Panc1 (cell line): Measurements from ENCODE around the gene FAM3C. TPM values are rescaled to one million over a fixed set of nuclear protein-coding genes. Genes with fewer than 3 reads are reported as not detected.

ENCODE experiments used
- ATAC-seq: fragments of 200-7000 bp; cut with Tn5 transposase; 2 replicates; pipeline ENCODE4 v1.9.1; 2020; ENCODE audit warnings: mild to moderate bottlenecking, moderate library complexity
- BruUV-seq: library from RNA; stranded (reverse); fragments of 400-500 nt; replicated peaks from 2 replicates; lab custom pipeline; 2021; lab: Mats Ljungman, UMichigan
- CTCF ChIA-PET: fragments of 300-600 bp; sonication (Branson Sonifier 250); formaldehyde crosslinking; loops from one replicate; lab custom pipeline; 2022; ENCODE audit warnings: antibody characterized with exemption; lab: Charles Lee
- POLR2A ChIA-PET: fragments of 300-600 bp; sonication (Branson Sonifier 250); formaldehyde crosslinking; loops from one replicate; lab custom pipeline; 2022; ENCODE audit warnings: antibody characterized with exemption; lab: Charles Lee
- DNase-seq: peaks from one replicate; pipeline ENCODE4 v3.0.0-alpha.2; 2010; ENCODE audit warnings: low read depth, low spot score
- H3K27ac ChIP-seq: 2 replicates; pipeline ENCODE4 v1.5.1; 2011; ENCODE audit warnings: mild to moderate bottlenecking, low read length, inconsistent platforms
- H3K27me3 ChIP-seq: fragments of 200-500 bp; sonication (Bioruptor generic); 2 replicates; pipeline ENCODE4 v1.6.0; 2014; ENCODE audit warnings: low read length, inconsistent platforms; ENCODE audit not compliant: control insufficient read depth, insufficient read depth
- H3K36me3 ChIP-seq: fragments of 200-500 bp; sonication (Bioruptor generic); 2 replicates; pipeline ENCODE4 v1.5.1; 2014; ENCODE audit warnings: inconsistent platforms, mild to moderate bottlenecking, low read length, moderate library complexity; ENCODE audit not compliant: control insufficient read depth, insufficient read depth
- H3K4me1 ChIP-seq: 2 replicates; pipeline ENCODE4 v1.5.1; 2011; ENCODE audit warnings: inconsistent platforms, mild to moderate bottlenecking, low read length, moderate library complexity; ENCODE audit not compliant: control insufficient read depth, insufficient read depth
- H3K4me3 ChIP-seq, 2 experiments: 2 replicates each; pipeline ENCODE4 v1.5.1; 2011 to 2012; ENCODE audit warnings: low read depth in 2 of 2, low read length in 2 of 2, mild to moderate bottlenecking in 2 of 2, inconsistent platforms in 1 of 2, moderate library complexity in 1 of 2
- H3K9me3 ChIP-seq: fragments of 200-500 bp; sonication (Bioruptor generic); 2 replicates; pipeline ENCODE4 v1.5.1; 2014; ENCODE audit warnings: low read depth, mild to moderate bottlenecking, inconsistent platforms, low read length, moderate library complexity; ENCODE audit not compliant: control insufficient read depth, insufficient read depth
- CTCF ChIP-seq: fragments of 450-650 bp; IDR thresholded peaks from 2 replicates; pipeline ENCODE4 v1.5.1; 2017; ENCODE audit warnings: mild to moderate bottlenecking
- POLR2AphosphoS5 ChIP-seq: IDR thresholded peaks from 2 replicates; pipeline ENCODE4 v1.6.1; 2012; ENCODE audit warnings: mild to moderate bottlenecking, low read depth, low read length, moderate library complexity
- REST ChIP-seq, 2 experiments: IDR thresholded peaks; 2 replicates each; pipeline ENCODE4 v1.6.1; 2011 to 2012; ENCODE audit warnings: low read depth in 2 of 2, control low read depth in 1 of 2, low read length in 1 of 2, mild to moderate bottlenecking in 1 of 2, moderate library complexity in 1 of 2; ENCODE audit not compliant: insufficient read depth in 1 of 2
- SIN3A ChIP-seq: IDR thresholded peaks from 2 replicates; pipeline ENCODE4 v1.6.1; 2012; ENCODE audit warnings: low read depth, mild to moderate bottlenecking, low read length, moderate library complexity, borderline replicate concordance; ENCODE audit not compliant: insufficient read depth
- TCF7L2 ChIP-seq: IDR thresholded peaks from 2 replicates; pipeline ENCODE4 v1.6.1; 2011; ENCODE audit warnings: mild to moderate bottlenecking, low read depth, low read length, inconsistent platforms
- in situ Hi-C: cut with HindIII; loops from 2 replicates; pipeline ENCODE4 v1.10.0; 2016; ENCODE audit warnings: low sequenced_read_pairs, low pct_unique_long_range_greater_than_20kb
- intact Hi-C: fragments of 100-400 bp; cut with micrococcal nuclease; formaldehyde crosslinking; loops from one replicate; pipeline ENCODE4 v1.10.0; 2022; ENCODE audit not compliant: unreplicated experiment
- total RNA-seq: library from RNA; stranded (reverse); gene quantifications from one replicate; pipeline ENCODE4 v1.2.1, GENCODE V29; 2021; ENCODE audit not compliant: unreplicated experiment

FAM3C gene
- total RNA-seq, 1 experiment from 2014 or later, result 55.4 TPM

GRCh38 chr7:121352323-121352722 lies 43.8 kb downstream of the FAM3C start:
- no TSS peak for BruUV-seq
- ChIA-PET POLR2A (no interaction called here), CTCF (no interaction called here)
- Histone ChIP-seq H3K36me3 (peaks cover 25% of the 10 kb centered on the region), H3K27me3 (no peaks in the 10 kb centered on the region), H3K9me3 (no peaks in the 10 kb centered on the region), H3K27ac (no peak overlapping the region), H3K4me3 (no peak overlapping the region), H3K4me1 (no peaks in the 10 kb centered on the region)
- in situ Hi-C loops (no loop called here), intact Hi-C loops (no loop called here)
- ATAC-seq, result no peak
- no peak for TF ChIP-seq REST (IDR thresholded peaks at IDR 0.05; ENCODE audit: insufficient read depth in 1 of 2, low read depth in 2 of 2, low read length in 1 of 2)
- no peak for DNase-seq

- Histone ChIP-seq H3K36me3 (peaks cover 25% of the 10 kb centered on the region), H3K4me1 (no peaks in the 10 kb centered on the region), H3K27ac (no peak overlapping the region), H3K4me3 (no peak overlapping the region), H3K27me3 (no peaks in the 10 kb centered on the region), H3K9me3 (no peaks in the 10 kb centered on the region)
- ATAC-seq (no peak), DNase-seq (no peak)
- ChIA-PET POLR2A (no interaction called here), CTCF (interaction anchor here (0.7 kb wide), 2 partner anchors 48 to 86 kb away, joined by 3 to 5 read pairs; no protein-coding TSS in a partner anchor)
- BruUV-seq, result no TSS peak
- intact Hi-C loops (no loop called here), in situ Hi-C loops (no loop called here)
- no peak; the same call in 1 of the 2 replicates for TF ChIP-seq CTCF
- no peak for TF ChIP-seq REST (IDR thresholded peaks at IDR 0.05; ENCODE audit: insufficient read depth in 1 of 2, low read depth in 2 of 2, low read length in 1 of 2)
- no peak for TF ChIP-seq SIN3A
- no peak for TF ChIP-seq TCF7L2
- TF ChIP-seq POLR2AphosphoS5, result no peak
These were observed 44.4 kb downstream of the FAM3C start for GRCh38 chr7:121351682-121352081.
